ENCODE results near the gene GFAP. TPM values are rescaled to one million over a fixed set of nuclear protein-coding genes. Genes with fewer than 3 reads are reported as not detected.

Gene GFAP
- total RNA-seq, 2 experiments from 2014 or later = not detected

DNA sequence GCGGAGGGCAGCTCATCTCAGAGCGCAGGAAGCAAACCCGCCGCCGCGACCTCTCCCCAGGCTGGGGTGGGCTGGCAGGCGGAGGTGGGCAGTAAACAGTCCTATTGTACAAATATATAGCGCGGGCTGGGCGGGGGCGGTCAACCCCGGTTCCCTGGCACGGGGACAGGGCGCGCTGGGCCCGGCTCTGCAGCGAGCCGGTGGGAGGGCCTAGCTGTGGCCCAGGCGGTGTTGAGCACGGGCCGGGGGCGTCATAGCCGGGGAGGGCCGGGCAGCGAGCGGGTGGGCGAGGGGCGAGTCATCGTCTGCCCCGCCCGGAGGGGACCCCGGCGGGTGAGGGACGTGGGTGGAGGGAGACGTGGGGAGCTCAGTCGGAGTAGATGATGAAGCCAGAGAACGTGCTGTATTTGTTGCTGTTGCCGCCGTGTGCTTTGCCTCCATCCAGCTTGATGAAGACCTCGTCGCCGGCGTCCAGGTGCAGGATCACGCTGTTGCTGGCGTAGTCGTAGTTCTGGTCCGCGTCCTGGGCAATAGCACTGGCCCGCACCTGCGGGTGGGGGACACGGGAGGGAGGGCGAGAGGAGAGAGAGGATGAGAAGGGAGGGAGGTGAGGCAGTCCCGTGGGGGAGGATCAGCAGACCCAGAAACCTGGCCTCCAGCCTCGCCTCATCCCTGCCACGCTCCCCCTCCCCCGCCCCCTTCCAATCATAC, 44.7 kb upstream of the GFAP start:
- no peak overlapping the region for H3K27ac Mint-ChIP-seq
- ChIA-PET CTCF (interaction anchor here (0.9 kb wide), 1 partner anchor 9 kb away, joined by 3 read pairs; the partner anchor contains the start of gene C1QL1), POLR2A (no interaction called here)
- no peak overlapping the region for H3K4me3 Mint-ChIP-seq
- DNase-seq (peak in 1 of 14 experiments; percentile 20), ATAC-seq (ENCODE audit: poor library complexity) (no peak)
- Histone ChIP-seq H3K36me3 (ENCODE audit: insufficient read depth, low read length) (no peaks in the 10 kb centered on the region), H3K4me1 (ENCODE audit: insufficient read depth, low read length) (peaks cover 11% of the 10 kb centered on the region), H3K9me3 (ENCODE audit: control insufficient read depth in 1 of 2, insufficient read depth in 1 of 2, low read length in 2 of 2) (peaks cover 0 to 6% of the 10 kb centered on the region in 2 experiments), H3K4me3 (ENCODE audit: low read length) (no peak overlapping the region), H3K27me3 (ENCODE audit: control insufficient read depth in 1 of 2, insufficient read depth in 2 of 2, low read length in 2 of 2) (peaks cover 32 to 55% of the 10 kb centered on the region in 2 experiments), H3K27ac (ENCODE audit: low read depth in 1 of 2, low read length in 2 of 2) (no peak overlapping the region)
- H3K36me3 Mint-ChIP-seq (ENCODE audit: low read depth) = no peaks in the 10 kb centered on the region
- peaks cover 5% of the 10 kb centered on the region for H3K4me1 Mint-ChIP-seq (ENCODE audit: low read depth)
- TF ChIP-seq, protein P1, sequence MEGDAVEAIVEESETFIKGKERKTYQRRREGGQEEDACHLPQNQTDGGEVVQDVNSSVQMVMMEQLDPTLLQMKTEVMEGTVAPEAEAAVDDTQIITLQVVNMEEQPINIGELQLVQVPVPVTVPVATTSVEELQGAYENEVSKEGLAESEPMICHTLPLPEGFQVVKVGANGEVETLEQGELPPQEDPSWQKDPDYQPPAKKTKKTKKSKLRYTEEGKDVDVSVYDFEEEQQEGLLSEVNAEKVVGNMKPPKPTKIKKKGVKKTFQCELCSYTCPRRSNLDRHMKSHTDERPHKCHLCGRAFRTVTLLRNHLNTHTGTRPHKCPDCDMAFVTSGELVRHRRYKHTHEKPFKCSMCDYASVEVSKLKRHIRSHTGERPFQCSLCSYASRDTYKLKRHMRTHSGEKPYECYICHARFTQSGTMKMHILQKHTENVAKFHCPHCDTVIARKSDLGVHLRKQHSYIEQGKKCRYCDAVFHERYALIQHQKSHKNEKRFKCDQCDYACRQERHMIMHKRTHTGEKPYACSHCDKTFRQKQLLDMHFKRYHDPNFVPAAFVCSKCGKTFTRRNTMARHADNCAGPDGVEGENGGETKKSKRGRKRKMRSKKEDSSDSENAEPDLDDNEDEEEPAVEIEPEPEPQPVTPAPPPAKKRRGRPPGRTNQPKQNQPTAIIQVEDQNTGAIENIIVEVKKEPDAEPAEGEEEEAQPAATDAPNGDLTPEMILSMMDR (IDR thresholded peaks at IDR 0.05) = no peak
- no peaks in the 10 kb centered on the region for H3K9me3 Mint-ChIP-seq
- peaks cover 72% of the 10 kb centered on the region for H3K27me3 Mint-ChIP-seq
- intact Hi-C loops (cut with DNase I, micrococcal nuclease) = no loop called here

DNA sequence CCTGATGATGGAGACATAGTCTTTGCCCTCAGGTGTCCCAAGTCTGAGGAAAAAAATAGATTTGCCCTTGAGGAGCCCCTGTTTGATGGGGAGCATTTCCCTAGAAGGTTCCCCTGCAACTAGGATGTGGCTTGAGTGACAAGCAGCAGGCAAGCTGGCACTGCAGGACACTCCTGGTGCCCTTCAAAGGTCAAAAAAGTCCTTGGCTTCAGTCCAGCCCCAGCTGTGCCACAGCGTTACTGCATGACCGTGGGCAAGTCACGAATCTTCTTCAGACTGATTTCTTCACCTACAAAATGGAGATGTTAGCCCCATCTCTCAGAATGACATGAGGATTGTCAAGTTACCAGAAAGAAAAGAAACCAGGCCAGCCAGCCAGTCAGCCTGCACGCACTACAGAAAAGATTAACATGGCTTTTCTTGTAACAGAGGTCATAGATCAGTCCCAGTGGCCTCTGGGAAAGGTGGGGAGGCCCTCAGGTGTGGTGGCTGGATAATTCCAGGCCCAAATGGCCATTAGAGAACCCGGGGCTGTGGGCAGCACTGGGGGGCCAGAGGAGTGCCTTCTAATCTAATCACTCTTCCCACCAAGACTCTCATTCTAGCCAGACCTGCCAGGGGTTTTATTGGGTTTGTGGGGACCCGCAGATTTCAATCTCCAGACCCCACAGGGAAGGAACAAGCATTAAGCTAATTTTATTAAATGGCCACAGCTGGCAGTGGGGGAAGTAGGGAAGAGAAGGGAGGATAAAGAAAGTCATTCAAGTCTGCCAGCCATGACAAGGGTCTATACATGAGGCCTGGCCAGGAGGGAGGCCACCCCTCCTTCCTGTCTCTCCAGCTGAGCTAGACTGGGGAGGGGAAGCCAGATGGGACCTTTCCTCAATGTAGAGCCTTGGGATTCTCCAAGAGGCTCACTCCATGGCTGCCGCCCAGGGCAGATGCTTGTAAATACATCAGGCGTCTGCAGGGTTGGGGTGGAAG, 42.0 kb upstream of the GFAP start:
- Histone ChIP-seq H3K36me3 (ENCODE audit: insufficient read depth, low read length) (no peaks in the 10 kb centered on the region), H3K27ac (ENCODE audit: low read depth in 1 of 2, low read length in 2 of 2) (no peak overlapping the region), H3K4me3 (ENCODE audit: low read length) (no peak overlapping the region), H3K9me3 (ENCODE audit: control insufficient read depth in 1 of 2, insufficient read depth in 1 of 2, low read length in 2 of 2) (peaks cover 0 to 6% of the 10 kb centered on the region in 2 experiments), H3K27me3 (ENCODE audit: control insufficient read depth in 1 of 2, insufficient read depth in 2 of 2, low read length in 2 of 2) (peaks cover 32 to 42% of the 10 kb centered on the region in 2 experiments), H3K4me1 (ENCODE audit: insufficient read depth, low read length) (peaks cover 11% of the 10 kb centered on the region)
- TF ChIP-seq, protein P1 (IDR thresholded peaks at IDR 0.05) = no peak
- H3K27me3 Mint-ChIP-seq = peaks cover 47% of the 10 kb centered on the region
- intact Hi-C loops (cut with DNase I, micrococcal nuclease) = no loop called here
- POLR2A ChIA-PET = no interaction called here
- DNase-seq (no peak), ATAC-seq (ENCODE audit: poor library complexity) (no peak)
- H3K27ac Mint-ChIP-seq = no peak overlapping the region
- no peaks in the 10 kb centered on the region for H3K9me3 Mint-ChIP-seq
- H3K36me3 Mint-ChIP-seq (ENCODE audit: low read depth) = no peaks in the 10 kb centered on the region
- no peak overlapping the region for H3K4me3 Mint-ChIP-seq
- H3K4me1 Mint-ChIP-seq (ENCODE audit: low read depth) = peaks cover 5% of the 10 kb centered on the region
- CTCF ChIA-PET = no interaction called here

DNA sequence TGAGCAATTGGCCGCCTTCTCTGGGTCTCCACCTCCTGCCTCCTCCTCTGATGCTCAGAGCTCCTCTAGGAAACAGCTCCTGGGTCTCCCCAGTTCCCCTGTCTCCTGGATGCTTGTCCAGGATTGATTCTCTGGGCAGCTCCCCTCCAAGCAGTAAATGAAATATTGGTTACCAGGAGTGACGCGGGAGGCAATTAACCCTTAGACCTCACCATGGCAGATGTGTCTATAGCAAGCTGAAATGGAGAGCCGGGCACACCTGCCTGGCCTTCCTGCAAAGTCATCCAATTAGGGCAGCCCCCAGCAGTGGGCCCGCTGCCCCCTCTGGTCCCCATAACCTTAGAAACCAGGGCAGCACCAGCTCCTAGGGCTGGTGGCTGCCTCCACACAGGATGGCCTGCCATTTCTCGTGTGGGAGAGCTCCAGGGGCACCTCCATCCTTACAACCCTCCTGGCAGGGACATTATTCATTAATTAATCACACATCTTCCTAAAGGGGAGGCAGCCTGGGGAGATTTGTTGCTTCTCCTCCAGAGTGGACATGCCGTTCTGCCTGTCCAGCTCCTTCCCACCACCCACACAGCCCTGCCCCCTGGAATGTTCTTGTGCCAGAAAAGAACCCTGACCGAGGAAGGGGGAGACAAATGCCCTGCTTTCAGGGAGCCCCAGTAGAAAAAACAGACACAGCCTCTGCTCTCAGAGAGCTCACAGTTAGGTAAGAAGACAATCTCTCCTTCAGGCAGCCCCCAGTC, 40.5 kb upstream of the GFAP start:
- H3K36me3 ChIP-seq (ENCODE audit: insufficient read depth, low read length) = no peaks in the 10 kb centered on the region
- H3K4me1 ChIP-seq (ENCODE audit: insufficient read depth, low read length) = peaks cover 11% of the 10 kb centered on the region
- peaks cover 43% of the 10 kb centered on the region for H3K27me3 Mint-ChIP-seq
- no peak overlapping the region for H3K4me3 Mint-ChIP-seq
- H3K27ac ChIP-seq (ENCODE audit: low read depth in 1 of 2, low read length in 2 of 2) = no peak overlapping the region
- DNase-seq (no peak), ATAC-seq (ENCODE audit: poor library complexity) (no peak)
- H3K9me3 Mint-ChIP-seq = no peaks in the 10 kb centered on the region
- TF ChIP-seq, protein P1 (IDR thresholded peaks at IDR 0.05) = no peak
- no peak overlapping the region for H3K4me3 ChIP-seq (ENCODE audit: low read length)
- no peaks in the 10 kb centered on the region for H3K36me3 Mint-ChIP-seq (ENCODE audit: low read depth)
- no peak overlapping the region for H3K27ac Mint-ChIP-seq
- ChIA-PET POLR2A (no interaction called here), CTCF (no interaction called here)
- intact Hi-C loops (cut with DNase I, micrococcal nuclease) = no loop called here
- peaks cover 5% of the 10 kb centered on the region for H3K4me1 Mint-ChIP-seq (ENCODE audit: low read depth)
- peaks cover 0 to 6% of the 10 kb centered on the region in 2 experiments for H3K9me3 ChIP-seq (ENCODE audit: control insufficient read depth in 1 of 2, insufficient read depth in 1 of 2, low read length in 2 of 2)
- peaks cover 29 to 36% of the 10 kb centered on the region in 2 experiments for H3K27me3 ChIP-seq (ENCODE audit: control insufficient read depth in 1 of 2, insufficient read depth in 2 of 2, low read length in 2 of 2)

All from CD4-positive, alpha-beta T cell (primary cell).